ENCODE measurements around the gene TLE1. TPM values are rescaled to one million over a fixed set of nuclear protein-coding genes. Genes with fewer than 3 reads are reported as not detected.

Gene TLE1
- total and polyA plus RNA-seq, 10 of the 15 experiments (the other 5 are each of a cell fraction or from before 2014, with no cell fraction given), result 0.04 to 0.23 (median 0.10) TPM; not detected in 6

- no TSS peak for BruUV-seq (replicated peaks)
- Histone ChIP-seq H3K27ac (ENCODE audit: control insufficient read depth, insufficient read depth) (no peak overlapping the region), H3K9ac (ENCODE audit: control insufficient read depth, insufficient read depth, low read length) (no peak overlapping the region), H3K4me2 (ENCODE audit: control insufficient read depth, insufficient read depth) (no peak overlapping the region), H3K79me2 (ENCODE audit: control insufficient read depth, insufficient read depth, low read length) (no peaks in the 10 kb centered on the region), H3K36me3 (ENCODE audit: control insufficient read depth in 2 of 2, insufficient read depth in 2 of 2, low read length in 1 of 2) (no peaks in the 10 kb centered on the region), H2AFZ (ENCODE audit: control insufficient read depth, low read depth, low read length) (no peak overlapping the region), H3K9me3 (replicated peaks; ENCODE audit: control insufficient read depth, insufficient read depth, low read length) (no peaks in the 10 kb centered on the region), H4K20me1 (ENCODE audit: control insufficient read depth, insufficient read depth) (no peaks in the 10 kb centered on the region), H3K27me3 (replicated peaks in 1 of 2; ENCODE audit: control insufficient read depth in 2 of 2, insufficient read depth in 2 of 2, low read length in 1 of 2) (no peaks in the 10 kb centered on the region), H3K4me1 (ENCODE audit: control insufficient read depth, insufficient read depth, low read length) (no peaks in the 10 kb centered on the region), H3K4me3 (no peak overlapping the region)
- intact Hi-C loops (cut with micrococcal nuclease; ENCODE audit: unreplicated experiment) (no loop called here), in situ Hi-C loops (cut with MboI) (no loop called here)
- FAIRE-seq (no peak), DNase-seq (ENCODE audit: low read depth, low spot score) (peak; percentile 31), ATAC-seq (no peak)
- 0% methylated on average over 3 of the region's 3 CpGs for WGBS (ENCODE audit: insufficient coverage, insufficient replicate concordance, low lambda C conversion rate, missing lambda C conversion rate)
- RAD21 ChIA-PET (ENCODE audit: unreplicated experiment), result no interaction called here
- TF ChIP-seq WRNIP1 (IDR thresholded peaks at IDR 0.05; ENCODE audit: borderline replicate concordance, low read depth, low read length), result no peak
- no peak for TF ChIP-seq BMI1 (IDR thresholded peaks at IDR 0.05; ENCODE audit: borderline replicate concordance)
- no peak for TF ChIP-seq KDM1A (IDR thresholded peaks at IDR 0.05; ENCODE audit: borderline replicate concordance)
- no peak for TF ChIP-seq TBL1XR1 (IDR thresholded peaks at IDR 0.05; ENCODE audit: low read depth, low read length)
- TF ChIP-seq BCL11A (IDR thresholded peaks at IDR 0.05; ENCODE audit: low read depth, low read length), result no peak
- TF ChIP-seq LARP7 (IDR thresholded peaks at IDR 0.05), result no peak
- no peak for TF ChIP-seq GABPA (IDR thresholded peaks at IDR 0.05; ENCODE audit: low read depth)
- TF ChIP-seq CBFB (IDR thresholded peaks at IDR 0.05; ENCODE audit: low read depth), result no peak
- TF ChIP-seq GATAD2B (conservative IDR thresholded peaks at IDR 0.05; ENCODE audit: low read depth), result no peak
- TF ChIP-seq MAX (IDR thresholded peaks at IDR 0.05; ENCODE audit: low read depth, low read length), result no peak
- no peak for TF ChIP-seq SP1 (IDR thresholded peaks at IDR 0.05; ENCODE audit: low read depth, low read length)
- POLR2A ChIA-PET, result no interaction called here
- SMC1A ChIA-PET (ENCODE audit: uncharacterized antibody, unreplicated experiment), result no interaction called here
- CTCF ChIA-PET, result interaction anchor here (0.6 kb wide), 1 partner anchor 10 kb away, joined by 4 read pairs; no protein-coding TSS in a partner anchor
Observed at GRCh38 chr9:81656004-81656403, 33.3 kb downstream of the TLE1 start.

Data from GM12878 (cell line).